CD4-positive, alpha-beta T cell treated with Interleukin-6 at 100 ng/mL for 8 hours (primary cell): ENCODE results near the gene UBQLN2.
"Not testable (repeated sequence)": the region's sequence is repeated elsewhere in the genome, so short reads cannot be mapped to it uniquely, and the experiment has no call there.

Experiments
- DNase-seq: peaks from one replicate; pipeline ENCODE4 v3.0.0-alpha.2; 2020; ENCODE audit warnings: mixed read lengths, low spot score

UBQLN2 gene

DNA sequence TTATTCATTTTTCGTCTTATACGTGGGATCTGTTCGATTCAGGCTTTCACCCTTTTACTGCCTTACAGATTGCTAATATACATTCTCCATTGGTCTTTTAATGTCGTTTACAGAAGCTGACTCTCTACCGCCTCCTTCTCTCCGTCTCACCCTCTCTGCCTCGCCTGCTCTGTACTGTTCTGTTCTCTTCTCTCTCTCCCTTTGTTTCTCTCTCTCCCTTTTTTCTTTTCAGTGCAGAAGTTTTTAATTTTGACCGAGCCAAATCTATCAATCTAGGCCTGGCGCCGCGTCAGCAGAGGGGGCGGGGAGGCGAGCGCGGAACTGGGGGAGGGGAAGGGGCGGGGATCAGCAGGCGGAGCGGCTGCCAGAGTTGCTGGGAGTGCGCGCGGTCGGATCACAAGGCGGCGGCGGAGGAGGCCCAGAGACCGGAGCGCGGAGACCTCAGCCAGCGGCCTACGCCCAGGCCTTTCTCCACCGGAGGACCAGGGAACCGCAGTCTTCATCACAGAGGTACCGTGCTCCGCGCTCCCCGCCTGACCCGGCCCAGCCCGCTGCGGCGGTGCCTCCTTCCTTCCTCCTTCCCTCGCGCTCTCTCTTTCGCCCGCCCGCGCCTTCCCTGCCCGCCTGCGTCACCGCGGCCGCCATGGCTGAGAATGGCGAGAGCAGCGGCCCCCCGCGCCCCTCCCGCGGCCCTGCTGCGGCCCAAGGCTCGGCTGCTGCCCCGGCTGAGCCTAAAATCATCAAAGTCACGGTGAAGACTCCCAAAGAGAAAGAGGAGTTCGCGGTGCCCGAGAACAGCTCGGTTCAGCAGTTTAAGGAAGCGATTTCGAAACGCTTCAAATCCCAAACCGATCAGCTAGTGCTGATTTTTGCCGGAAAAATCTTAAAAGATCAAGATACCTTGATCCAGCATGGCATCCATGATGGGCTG is at the start of gene UBQLN2:
TSS of gene UBQLN2 (plus strand) at position 397 of the 931 bp plus-strand sequence. CDS start at position 644, 247 bp downstream.
- DNase-seq = peak; percentile 79

DNA sequence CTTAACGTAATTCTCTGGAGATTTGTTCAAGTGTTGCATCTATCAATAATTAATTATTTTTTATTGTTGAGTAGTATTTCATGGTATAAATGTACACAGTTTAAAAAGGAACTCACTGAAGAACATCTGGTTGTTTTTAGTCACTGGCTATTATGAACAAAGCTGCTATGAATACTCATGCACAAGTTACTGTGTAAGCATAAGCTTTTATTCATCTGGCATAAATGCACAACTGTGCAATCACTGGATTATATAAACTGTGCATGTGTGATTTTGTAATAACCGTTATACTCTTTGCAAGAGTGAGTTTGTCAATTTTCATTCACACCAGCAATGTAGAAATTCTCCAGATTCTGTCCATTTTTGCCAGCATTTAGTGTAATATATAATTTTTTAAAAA is 43.8 kb upstream of the UBQLN2 start:
- no peak for DNase-seq

DNA sequence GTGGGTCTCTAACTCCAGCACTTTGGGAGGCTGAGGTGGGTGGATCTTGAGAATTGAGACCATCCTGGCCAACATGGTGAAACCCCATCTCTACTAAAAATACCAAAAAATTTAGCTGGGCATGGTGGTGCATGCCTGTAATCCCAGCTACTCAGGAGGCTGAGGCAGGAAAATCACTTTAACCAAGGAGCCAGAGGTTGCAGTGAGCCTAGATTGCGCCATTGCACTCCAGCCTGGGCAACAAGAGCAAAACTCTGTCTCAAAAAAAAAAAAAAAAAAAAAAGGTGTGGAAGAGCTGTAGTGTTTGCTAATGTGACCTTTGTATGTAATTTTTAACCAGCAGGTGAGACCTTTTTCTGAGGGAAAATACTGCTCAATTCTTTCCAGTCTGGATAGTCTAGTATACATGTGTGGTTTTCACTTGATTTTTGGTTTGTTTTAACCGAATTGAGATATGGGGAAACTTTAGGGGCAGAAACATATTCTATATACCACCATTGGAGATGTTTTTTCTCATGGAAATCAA is 33.9 kb upstream of the UBQLN2 start:
- DNase-seq = not testable (repeated sequence)

DNA sequence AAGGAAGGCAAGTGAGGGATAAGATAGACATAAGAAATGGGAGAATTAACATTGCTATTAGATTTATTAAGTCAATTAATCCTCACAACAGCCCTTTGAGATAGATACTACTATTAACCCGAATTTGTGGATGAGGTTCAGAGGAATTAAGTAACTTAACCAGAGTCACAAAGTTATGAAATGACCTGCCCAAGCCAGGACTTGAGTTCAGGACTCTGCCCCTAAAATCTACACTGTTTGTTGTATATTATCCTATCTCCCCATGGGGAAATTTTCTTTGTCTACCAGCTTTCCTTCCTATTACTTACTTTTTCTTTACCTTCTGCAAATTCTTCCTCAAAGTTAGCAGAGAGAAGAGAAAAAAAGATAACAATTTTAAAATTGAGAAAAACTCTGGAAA is 33.4 kb upstream of the UBQLN2 start:
- DNase-seq = no peak

DNA sequence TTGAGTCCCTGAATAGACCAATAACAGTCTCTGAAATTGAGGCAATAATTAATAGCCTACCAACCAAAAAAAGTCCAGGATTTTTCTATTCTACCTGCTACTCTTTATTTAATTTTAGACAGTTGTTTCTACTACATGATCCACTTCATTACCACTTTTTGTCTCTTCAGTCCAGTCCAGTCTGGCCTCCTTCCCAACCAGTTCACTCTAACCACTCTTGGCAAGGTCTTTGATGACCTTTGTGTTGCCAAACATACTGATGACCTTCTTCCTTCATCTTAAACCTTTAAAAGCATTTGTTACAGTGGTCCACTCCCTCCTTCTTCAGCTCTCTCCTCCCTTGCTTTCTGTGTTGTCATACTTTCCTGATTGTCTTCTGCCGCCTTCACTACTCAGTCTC is 12.8 kb upstream of the UBQLN2 start:
- no peak for DNase-seq

DNA sequence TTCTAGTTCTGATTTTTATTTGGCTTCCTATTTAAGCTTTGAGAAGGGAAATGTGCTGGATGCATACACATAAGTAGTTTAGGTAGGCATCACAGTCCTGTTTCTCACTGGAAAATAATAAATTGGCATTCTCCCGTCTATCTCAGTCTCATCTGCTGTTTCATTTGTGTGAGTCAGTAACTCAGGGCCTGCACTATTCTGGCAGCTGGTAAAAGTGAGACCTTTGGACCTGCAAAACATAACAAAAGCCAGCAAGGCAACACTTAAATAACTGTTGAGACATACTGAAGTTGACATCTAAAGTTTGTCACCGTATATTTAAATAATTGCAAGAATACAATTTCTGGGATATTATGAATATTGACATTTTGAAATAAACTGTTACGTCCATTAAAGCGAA is 8.6 kb upstream of the UBQLN2 start:
- no peak for DNase-seq

DNA sequence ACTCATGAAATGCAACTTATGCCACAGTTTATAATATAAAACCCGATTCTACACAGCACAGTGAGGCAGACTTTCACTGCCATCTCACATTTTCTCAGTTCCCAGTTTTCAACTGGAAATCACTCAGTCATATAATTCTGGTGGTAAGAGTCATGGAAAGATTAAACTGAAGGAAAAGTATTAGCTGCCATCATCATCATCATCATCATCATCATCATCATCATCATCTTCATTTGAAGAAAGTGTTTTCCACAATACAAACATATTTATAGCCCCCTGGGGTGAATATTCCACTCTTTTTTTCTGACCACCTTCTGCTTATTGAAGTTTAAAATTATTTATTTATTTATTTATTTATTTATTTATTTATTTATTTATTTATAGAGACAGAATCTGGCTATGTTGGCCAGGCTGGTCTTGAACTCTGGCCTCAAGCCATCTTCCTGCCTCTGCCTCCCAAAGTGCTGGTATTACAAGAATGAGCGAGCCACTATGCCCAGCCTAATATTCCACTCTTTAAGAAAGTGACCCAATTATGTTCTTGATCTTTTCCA is 6.0 kb upstream of the UBQLN2 start:
- no peak for DNase-seq

DNA sequence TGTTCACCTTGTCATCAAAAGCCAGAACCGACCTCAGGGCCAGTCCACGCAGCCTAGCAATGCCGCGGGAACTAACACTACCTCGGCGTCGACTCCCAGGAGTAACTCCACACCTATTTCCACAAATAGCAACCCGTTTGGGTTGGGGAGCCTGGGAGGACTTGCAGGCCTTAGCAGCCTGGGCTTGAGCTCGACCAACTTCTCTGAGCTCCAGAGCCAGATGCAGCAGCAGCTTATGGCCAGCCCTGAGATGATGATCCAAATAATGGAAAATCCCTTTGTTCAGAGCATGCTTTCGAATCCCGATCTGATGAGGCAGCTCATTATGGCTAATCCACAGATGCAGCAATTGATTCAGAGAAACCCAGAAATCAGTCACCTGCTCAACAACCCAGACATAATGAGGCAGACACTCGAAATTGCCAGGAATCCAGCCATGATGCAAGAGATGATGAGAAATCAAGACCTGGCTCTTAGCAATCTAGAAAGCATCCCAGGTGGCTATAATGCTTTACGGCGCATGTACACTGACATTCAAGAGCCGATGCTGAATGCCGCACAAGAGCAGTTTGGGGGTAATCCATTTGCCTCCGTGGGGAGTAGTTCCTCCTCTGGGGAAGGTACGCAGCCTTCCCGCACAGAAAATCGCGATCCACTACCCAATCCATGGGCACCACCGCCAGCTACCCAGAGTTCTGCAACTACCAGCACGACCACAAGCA is 898 bp downstream of the UBQLN2 start:
- no peak for DNase-seq

DNA sequence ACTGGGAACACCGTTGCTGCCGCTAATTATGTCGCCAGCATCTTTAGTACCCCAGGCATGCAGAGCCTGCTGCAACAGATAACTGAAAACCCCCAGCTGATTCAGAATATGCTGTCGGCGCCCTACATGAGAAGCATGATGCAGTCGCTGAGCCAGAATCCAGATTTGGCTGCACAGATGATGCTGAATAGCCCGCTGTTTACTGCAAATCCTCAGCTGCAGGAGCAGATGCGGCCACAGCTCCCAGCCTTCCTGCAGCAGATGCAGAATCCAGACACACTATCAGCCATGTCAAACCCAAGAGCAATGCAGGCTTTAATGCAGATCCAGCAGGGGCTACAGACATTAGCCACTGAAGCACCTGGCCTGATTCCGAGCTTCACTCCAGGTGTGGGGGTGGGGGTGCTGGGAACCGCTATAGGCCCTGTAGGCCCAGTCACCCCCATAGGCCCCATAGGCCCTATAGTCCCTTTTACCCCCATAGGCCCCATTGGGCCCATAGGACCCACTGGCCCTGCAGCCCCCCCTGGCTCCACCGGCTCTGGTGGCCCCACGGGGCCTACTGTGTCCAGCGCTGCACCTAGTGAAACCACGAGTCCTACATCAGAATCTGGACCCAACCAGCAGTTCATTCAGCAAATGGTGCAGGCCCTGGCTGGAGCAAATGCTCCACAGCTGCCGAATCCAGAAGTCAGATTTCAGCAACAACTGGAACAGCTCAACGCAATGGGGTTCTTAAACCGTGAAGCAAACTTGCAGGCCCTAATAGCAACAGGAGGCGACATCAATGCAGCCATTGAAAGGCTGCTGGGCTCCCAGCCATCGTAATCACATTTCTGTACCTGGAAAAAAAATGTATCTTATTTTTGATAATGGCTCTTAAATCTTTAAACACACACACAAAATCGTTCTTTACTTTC is 1.8 kb downstream of the UBQLN2 start:
- no peak for DNase-seq

DNA sequence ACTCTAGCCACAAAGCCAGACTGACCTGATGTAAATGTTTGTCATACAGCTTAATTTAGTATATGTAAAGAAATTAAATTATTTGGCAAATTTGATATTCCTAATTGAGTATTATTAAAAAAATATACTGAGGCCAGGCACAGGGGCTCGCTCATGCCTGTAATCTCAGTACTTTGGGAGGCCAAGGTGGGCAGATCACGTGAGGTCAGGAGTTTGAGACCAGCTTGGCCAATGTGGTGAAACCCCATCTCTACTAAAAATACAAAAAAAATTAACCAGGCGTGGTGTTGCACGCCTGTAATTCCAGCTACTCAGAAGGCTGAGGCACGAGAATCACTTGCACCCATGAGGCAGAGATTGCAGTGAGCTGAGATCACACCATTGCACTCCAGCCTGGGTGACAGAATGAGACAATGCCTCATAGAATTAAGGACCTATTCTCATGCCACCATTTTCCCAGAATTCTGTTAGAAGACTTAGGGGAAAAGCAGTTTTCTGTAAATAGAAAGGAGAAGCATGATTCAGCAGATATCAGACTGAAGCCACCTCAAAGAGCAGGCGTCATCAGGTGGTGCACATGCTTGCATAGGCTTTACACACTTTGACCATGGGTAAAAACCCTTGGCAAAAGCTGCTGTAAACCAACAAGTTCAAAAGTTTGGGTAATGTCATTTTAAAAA is 6.1 kb downstream of the UBQLN2 start:
- DNase-seq = no peak

DNA sequence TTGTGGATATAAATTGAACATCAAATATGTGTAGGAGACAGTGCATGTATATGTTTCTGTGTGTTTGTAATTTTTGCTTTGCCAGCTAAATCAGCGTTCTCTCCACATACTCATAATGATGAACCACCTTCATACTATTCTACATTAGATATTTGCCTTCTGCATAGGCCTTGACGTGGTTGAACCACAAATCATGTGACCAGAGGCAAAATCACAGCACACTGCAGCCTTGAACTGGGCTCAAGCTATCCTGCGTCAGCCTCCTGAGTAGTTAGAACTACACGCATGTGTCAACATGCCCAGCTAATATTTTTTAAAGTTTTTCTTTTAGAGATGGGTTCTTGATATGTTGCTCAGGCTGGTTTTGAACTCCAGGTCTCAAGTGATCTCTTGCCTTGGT is 9.5 kb downstream of the UBQLN2 start:
- DNase-seq = no peak

DNA sequence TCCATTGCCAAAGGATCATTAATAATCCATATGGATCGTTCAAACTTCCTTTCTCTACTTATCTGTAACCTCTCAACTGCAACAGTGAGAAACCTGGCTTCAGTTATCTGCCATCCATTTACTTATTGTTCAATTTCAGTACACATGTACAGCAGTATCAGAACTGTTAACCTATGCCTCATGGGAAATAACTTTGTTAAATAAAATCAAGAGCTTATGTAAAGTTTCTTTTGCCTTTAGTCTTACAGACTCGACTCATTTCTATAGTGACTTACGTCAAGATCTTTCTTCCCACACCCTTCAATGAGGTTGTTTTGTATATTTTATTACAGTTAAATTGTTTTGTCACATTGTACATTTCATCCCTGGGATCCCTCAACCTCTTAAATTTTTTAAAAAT is 11.4 kb downstream of the UBQLN2 start:
- DNase-seq = no peak

DNA sequence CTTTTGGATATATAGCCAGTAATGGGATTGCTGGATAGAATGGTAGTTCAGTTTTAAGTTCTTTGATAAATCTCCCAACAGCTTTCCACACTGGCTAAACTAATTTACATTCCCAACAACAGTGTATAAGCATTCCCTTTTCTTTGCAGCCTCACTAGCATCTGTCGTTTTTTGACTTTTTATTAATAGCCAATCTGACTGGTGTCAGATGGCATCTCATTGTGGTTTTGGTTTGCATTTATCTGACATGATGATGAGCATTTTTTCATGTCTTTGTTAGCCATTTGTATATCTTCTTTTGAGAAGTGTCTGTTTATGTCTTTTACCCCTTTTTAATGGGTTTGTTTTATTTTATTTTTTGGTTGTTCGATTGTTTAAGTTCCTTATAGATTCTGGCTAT is 13.3 kb downstream of the UBQLN2 start:
- no peak for DNase-seq

DNA sequence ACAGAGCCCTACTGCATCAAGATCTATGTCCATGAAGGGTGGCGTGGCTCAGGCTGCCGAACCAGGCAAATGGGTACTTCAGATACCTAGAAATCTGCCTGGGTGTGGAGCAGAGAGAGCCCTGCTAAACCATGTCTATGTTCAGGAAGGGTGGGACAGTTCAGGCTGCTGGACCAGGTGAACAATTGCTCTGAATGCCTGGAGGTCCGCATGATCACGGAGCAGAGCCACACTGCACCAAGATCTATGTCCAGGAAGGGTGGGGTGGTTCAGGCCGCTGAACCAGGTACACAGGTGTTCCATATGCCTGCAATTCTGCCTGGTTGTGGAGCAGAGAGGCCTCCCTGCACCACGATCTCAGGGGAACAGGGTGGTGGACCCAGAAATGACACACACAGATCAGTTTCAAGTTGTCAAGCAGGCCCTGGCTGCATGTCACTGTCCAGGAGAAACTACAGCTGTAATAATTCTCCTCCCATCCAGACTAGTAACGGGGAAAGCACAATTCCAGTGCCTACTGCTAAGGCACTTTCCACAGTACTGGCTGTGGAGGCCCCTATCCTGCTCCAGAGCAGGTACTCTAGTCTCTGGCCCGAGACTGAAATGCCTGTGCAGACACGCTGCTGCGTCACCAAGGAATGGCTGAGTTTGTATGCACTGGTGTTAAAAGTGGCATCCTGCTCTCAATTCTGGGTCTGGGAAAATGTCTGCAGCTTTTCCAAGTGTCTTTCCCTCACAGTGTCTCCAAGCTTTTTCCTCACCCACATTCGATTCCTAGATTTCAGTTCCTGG is 25.2 kb downstream of the UBQLN2 start:
- DNase-seq = no peak

DNA sequence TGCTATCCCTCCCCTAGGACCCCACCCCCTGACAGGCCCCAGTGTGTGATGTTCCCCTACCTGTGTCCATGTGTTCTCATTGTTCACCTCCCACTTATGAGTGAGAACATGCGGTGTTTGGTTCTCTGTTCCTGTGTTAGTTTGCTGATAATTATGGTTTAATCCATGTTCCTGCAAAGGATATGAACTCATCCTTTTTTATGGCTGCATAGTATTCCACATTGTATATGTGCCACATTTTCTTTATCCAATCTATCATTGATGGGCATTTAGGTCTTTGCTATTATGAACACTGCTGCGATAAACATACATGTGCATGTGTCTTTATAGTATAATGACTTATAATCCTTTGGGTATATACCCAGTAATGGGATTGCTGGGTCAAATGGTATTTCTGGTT is 28.4 kb downstream of the UBQLN2 start:
- DNase-seq = not testable (repeated sequence)

DNA sequence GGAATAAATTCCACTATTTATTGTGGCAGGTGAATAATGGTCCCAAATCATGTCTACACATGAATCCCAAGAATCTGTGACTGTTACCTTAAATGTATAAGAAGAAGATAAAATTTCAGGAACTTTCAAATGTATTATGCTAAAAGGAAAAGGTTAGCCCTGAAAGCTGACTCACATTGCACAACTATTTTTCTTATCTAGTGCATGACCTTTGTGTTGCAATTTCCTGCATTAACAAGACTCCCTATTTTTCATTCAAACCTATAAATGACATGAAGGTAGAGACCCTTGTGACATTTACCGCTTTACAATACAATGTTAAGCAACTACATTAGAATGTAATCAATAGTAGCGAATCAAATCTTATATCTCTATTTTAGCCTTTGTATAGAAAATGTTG is 36.7 kb downstream of the UBQLN2 start:
- no peak for DNase-seq

DNA sequence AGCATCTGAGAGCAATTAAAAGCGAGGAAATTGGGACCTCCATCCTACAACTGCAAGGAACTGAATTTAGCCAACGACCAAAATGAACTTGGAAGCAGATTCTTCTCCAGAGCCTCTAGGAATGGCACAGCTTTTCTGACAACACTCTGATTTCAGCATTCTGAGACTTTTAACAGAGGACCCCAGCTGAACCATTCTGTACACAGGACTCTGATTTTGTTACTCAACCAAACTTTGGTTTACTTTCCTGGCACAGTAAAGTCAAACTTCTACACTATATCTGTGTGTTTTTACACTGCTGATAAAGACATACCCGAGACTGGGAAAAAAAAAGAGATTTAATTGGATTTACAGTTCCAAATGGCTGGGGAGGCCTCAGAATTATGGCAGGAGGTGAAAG is 37.6 kb downstream of the UBQLN2 start:
- DNase-seq = no peak

DNA sequence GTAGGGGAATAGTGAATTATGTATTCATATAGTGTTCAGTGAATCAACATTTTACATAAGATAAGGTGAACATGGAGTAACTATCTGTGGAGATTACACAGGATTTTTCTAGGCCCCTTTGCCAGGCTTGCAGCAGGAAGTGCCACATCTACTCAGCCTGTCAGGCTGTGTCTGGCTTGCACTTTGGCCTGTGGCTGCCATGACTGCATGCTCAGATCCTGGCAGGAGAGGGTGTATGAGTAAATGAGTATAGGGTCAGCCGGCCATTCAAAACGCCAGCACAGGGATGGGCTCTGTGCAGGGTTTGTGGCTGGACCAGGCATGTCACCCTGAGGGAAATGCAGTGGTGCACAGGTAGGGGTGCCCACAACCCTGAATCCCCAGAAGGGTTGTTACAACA is 51.9 kb downstream of the UBQLN2 start:
- DNase-seq = no peak
